Activated CD4-positive, alpha-beta T cell treated with anti-CD3 and anti-CD28 coated beads, Interleukin-2, amount 50 U/mL, for 16 hours (primary cell): ENCODE data around the gene STAB2.
"Not testable (repeated sequence)": the region's sequence is repeated elsewhere in the genome, so short reads cannot be mapped to it uniquely, and the experiment has no call there.

ENCODE experiments used
- DNase-seq: peaks from one replicate; pipeline ENCODE4 v3.0.0-alpha.2; 2020

STAB2 gene

GRCh38 chr12:103785243-103786031, 198.4 kb downstream of the STAB2 start:
- DNase-seq = no peak

DNA sequence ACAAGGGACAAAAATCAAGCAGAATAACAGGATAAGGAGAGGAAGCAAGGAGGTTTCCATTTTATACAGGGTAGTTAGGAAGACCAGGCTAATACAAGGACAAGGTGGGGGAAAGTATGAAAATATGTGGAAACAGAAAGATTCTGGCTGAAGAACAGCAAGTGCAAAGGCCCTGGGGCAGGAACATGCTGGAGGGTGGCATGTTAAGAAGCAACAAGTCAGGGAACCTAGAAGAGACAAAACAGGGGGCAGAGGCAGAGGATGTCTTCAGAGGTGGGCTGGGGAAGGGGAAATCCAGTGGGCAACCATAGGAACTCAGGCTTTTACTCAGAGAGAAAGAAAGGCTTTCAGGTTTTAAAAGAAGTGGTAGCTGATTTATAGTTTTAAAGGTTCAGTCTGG, 199.1 kb downstream of the STAB2 start:
- DNase-seq = no peak

- DNase-seq = no peak
These were observed 204.4 kb downstream of the STAB2 start for GRCh38 chr12:103791350-103791920.

- no peak for DNase-seq
These were observed 206.0 kb downstream of the STAB2 start for GRCh38 chr12:103793046-103793445.

DNA sequence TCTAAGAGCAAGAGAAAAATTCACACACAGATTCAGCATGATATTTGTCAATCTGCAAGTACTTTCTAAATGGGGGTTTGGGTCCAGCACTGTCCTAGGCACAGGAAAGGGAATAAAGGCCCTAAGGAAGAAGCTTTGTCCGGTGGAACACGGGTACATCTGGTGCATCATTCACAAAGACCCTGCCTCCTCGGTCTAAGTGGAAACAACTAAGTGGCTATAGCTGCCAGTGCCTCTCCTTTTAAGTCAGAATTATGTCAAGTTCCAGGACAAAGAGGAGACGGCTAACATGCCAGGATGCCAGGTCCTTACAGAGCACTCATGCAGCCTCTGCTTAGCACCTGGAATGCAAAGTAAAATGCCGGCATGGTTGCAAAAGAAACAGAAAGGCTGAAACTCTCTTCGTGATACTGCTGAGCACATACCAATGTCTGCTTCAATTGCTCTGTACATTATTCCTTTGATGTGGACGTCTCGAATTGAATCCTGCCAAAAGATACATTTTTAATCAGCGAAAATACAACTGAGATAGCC, 206.5 kb downstream of the STAB2 start:
- no peak for DNase-seq

- no peak for DNase-seq
These were observed 207.5 kb downstream of the STAB2 start for GRCh38 chr12:103794309-103795213.

- no peak for DNase-seq
These were observed 211.5 kb downstream of the STAB2 start for GRCh38 chr12:103798586-103798985.

DNA sequence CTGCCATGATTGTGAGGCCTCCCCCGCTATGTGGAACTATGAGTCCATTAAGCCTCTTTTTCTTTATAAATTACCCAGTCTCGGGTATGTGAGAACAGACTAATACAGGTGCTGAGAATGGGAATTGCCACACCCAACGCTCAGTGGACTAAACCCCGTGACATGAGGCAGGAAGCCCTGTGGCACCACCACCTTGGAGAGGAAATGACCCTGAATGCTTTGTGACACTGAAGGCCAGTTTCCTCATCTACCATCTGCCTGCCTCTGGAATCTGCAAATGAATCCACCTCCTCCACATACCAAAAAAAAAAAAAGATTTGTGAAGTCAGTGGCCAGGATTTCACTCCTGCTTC, 212.4 kb downstream of the STAB2 start:
- no peak for DNase-seq

- no peak for DNase-seq
These were observed 213.0 kb downstream of the STAB2 start for GRCh38 chr12:103799857-103800771.

- no peak for DNase-seq
These were observed 214.9 kb downstream of the STAB2 start for GRCh38 chr12:103801709-103802585.

GRCh38 chr12:103802586-103802886, 215.5 kb downstream of the STAB2 start:
- no peak for DNase-seq

GRCh38 chr12:103803847-103804246, 216.8 kb downstream of the STAB2 start:
- no peak for DNase-seq

DNA sequence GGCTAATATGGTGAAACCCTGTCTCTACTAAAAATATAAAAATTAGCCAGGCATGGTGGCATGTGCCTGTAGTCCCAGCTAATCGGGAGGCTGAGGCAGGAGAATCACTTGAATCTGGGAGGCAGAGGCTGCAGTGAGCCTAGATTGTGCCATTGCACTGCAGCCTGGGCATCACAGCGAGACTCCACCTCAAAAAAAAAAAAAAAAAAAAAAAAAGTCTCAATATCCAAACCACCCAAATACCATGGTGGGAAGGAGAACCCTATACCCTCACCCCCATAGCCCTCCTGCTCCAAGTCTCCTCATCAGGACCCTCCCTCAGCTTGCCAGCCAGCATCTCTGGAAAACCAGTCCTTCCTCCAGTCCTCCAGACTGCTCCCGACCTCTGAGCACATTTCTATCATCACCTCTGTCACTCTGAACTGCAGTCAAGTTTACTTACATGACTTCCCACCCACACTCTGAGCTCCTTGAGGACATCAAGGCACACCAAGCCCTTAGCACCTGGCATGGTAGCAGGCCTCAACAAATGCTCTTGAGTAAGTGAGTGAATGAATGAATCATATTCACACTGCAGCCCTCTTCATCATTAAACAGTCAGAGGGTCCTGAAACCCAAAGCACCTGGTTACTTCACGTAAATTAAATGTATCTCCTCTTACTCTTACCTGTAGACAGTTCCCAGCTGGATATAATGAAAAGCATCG, 218.7 kb downstream of the STAB2 start:
- DNase-seq = no peak

DNA sequence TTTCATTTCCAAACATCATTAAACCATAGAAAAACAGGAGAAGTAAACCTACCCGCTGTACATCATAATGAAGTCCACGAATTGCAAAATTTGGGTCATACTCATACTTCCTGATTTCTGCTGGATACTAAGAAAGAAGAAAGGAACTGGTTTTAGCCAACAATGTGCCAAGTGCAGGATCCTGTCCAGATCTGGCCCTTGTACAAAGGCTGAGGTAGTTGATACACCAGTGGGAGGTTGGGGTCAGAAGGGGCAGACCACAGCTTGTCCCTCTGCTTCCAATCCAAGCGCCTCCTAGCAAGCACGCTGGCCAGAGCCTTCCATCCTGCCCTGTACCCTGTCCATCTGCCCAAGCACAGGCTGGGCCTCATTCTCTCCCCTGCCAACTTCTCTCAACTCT, 219.7 kb downstream of the STAB2 start:
- DNase-seq = no peak

DNA sequence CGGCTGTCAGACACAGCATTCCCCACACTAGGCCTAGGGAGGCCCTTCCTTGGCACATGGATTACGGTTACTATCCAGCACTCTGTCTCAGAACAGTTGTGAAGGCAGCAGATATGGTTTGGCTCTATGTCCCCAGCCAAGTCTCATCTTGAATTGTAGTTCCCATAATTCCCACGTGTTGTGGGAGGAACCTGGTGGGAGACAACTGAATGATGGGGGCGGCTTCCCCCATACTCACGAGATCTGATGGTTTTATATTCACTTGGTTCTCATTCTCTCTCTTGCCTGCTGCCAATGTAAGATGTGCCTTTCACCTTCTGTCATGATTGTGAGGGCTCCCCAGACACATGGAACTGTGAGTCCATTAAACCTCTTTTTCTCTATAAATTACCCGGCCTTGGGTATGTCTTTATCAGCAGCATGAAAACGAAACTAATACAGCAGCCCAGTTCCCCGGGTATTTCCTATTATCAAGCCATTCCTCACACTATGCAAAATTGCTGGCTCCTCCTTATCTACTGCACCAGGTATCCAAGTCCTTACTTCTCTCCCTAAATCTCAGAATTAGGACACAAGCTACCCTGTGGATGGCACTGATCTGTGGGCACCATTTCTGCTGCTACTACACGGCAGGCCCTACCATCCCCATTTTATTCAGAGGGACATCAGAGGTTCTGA, 220.6 kb downstream of the STAB2 start:
- DNase-seq = no peak

- no peak for DNase-seq
These were observed 221.3 kb downstream of the STAB2 start for GRCh38 chr12:103808239-103808880.

DNA sequence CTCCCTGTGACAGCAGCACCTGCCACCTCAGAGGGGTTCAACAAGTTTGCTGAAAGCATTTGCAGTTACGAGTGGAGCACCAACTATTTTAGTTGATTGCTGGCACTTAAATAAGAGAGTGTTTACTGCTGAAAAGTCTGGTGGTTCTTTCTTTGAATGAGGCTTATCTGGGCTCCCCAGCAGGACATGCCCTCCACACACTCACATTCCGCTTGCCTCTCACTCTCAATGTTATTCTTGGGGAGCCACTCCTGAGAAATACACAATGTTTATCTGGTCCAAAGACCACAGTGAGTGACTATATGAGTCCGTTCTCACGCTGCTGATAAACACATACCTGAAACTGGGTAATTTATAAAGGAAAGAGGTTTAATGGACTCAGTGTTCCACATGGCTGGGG, 222.1 kb downstream of the STAB2 start:
- DNase-seq = no peak

DNA sequence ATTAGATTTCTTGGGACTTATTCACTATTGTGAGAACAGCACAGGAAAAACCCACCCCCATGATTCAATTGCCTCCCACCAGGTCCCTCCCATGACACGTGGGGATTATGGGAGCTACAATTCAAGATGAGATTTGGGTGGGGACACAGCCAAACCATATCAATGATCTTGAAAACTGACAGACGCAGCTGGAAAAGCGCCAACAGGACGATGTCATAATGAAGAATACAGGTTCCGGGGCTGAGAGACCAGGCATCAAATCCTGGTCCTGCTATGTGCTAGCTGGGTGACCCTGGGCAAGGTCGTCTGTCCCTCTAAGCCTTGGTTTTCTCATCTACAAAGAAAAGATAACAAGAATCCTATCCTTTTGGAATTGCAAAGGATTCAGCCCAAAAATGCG, 222.6 kb downstream of the STAB2 start:
- DNase-seq = not testable (repeated sequence)

DNA sequence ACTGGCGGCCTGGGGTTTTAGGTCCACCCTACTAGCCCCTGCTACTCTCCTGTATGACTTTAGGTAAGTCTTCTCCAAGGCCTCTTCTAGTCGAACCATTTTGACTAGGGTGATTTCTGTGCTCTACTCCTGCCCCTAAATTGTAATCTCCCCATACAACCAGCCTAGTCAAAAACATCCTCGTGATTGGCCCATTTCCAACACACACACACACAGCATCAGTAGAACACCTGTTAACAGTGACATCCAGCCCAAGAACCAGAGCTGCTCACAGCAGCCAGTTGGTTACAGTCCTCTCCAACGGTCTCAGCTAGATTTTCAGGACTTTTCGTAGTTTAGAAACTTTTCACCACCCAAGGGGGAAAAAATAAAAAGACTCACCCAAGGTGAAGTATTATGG, 223.0 kb downstream of the STAB2 start:
- DNase-seq = no peak

- DNase-seq = no peak
These were observed 224.7 kb downstream of the STAB2 start for GRCh38 chr12:103811791-103812190.
